GM12891 (cell line): ENCODE data around the gene NPR2.

Experiments
- POLR2A ChIP-seq: IDR thresholded peaks from 2 replicates; pipeline ENCODE4 v1.6.1; 2011; ENCODE audit warnings: low read depth, low read length, control low read depth
- POLR2AphosphoS5 ChIP-seq: IDR thresholded peaks from 2 replicates; pipeline ENCODE4 v1.6.1; 2011; ENCODE audit warnings: low read depth, low read length, control low read depth
- SPI1 ChIP-seq: IDR thresholded peaks from 2 replicates; pipeline ENCODE4 v1.6.1; 2011; ENCODE audit warnings: low read depth, low read length, control low read depth
- TAF1 ChIP-seq: IDR thresholded peaks from 2 replicates; pipeline ENCODE4 v1.6.1; 2011; ENCODE audit warnings: low read depth, low read length, control low read depth

- no peak for TF ChIP-seq POLR2A
- no peak for TF ChIP-seq TAF1
- TF ChIP-seq SPI1 = no peak
- no peak for TF ChIP-seq POLR2AphosphoS5
Observed at GRCh38 chr9:35798658-35799374, 7.4 kb downstream of the NPR2 start.
